Tibial artery (tissue), 4 donors: ENCODE data around the gene FCRL2.
"Not testable (repeated sequence)": the region's sequence is repeated elsewhere in the genome, so short reads cannot be mapped to it uniquely, and the experiment has no call there.

Experiments used
- DNase-seq, 2 donors: peaks; one replicate each; pipeline ENCODE4 v3.0.0-alpha.2; 2019
- H3K27ac ChIP-seq, 2 donors: fragments of 200-600 bp; sonication (generic) in 1 of 2; 1 replicate in 1 of 2; 2 replicates in 1 of 2; pipeline ENCODE4 v1.5.1; 2018 to 2019; ENCODE audit warnings: mild to moderate bottlenecking in 1 of 2
- H3K27me3 ChIP-seq, 2 donors: fragments of 200-600 bp; sonication (generic) in 1 of 2; one replicate each; pipeline versions ENCODE4 v1.5.1 to v1.6.0; 2016 to 2019
- H3K36me3 ChIP-seq, 3 donors: fragments of 200-600 bp; sonication (generic) in 2 of 3; one replicate each; pipeline ENCODE4 v1.5.1; 2016 to 2019; ENCODE audit warnings: mild to moderate bottlenecking in 2 of 3
- H3K4me1 ChIP-seq, 4 donors: fragments of 200-600 bp; sonication (generic) in 2 of 4; 1 replicate in 3 of 4; 2 replicates in 1 of 4; pipeline ENCODE4 v1.5.1; 2016 to 2019
- H3K4me3 ChIP-seq, 2 donors: fragments of 200-600 bp; sonication (generic) in 1 of 2; 1 replicate in 1 of 2; 2 replicates in 1 of 2; pipeline ENCODE4 v1.5.1; 2018 to 2019; ENCODE audit warnings: mild to moderate bottlenecking in 2 of 2
- H3K9me3 ChIP-seq, 3 donors: fragments of 200-600 bp; sonication (generic) in 1 of 3; one replicate each; pipeline ENCODE4 v1.5.1; 2016 to 2019
- CTCF ChIP-seq, 2 experiments: fragments of 200-600 bp in 1 of 2; fragments of 450-650 bp in 1 of 2; IDR thresholded peaks; one replicate each; pipeline ENCODE4 v1.5.1; 2017 to 2019; ENCODE audit warnings: antibody characterized with exemption in 2 of 2, mild to moderate bottlenecking in 1 of 2, moderate library complexity in 1 of 2
- intact Hi-C: fragments of 100-400 bp; cut with DNase I; formaldehyde crosslinking; loops from one replicate; pipeline ENCODE4 v1.15.0; 2023; ENCODE audit warnings: low total_unique reads

Gene FCRL2

GRCh38 chr1:157753611-157754010 lies 23.3 kb downstream of the FCRL2 start:
- no peak overlapping the region for H3K27ac ChIP-seq
- H3K36me3 ChIP-seq: no peaks in the 10 kb centered on the region
- intact Hi-C loops: no loop called here
- H3K4me3 ChIP-seq: no peak overlapping the region
- H3K4me1 ChIP-seq: no peaks in the 10 kb centered on the region
- TF ChIP-seq CTCF (IDR thresholded peaks at IDR 0.05): no peak
- H3K9me3 ChIP-seq: no peaks in the 10 kb centered on the region
- DNase-seq: no peak
- H3K27me3 ChIP-seq: no peaks in the 10 kb centered on the region

- Histone ChIP-seq H3K4me1 (no peaks in the 10 kb centered on the region), H3K36me3 (no peaks in the 10 kb centered on the region), H3K9me3 (no peaks in the 10 kb centered on the region), H3K27ac (no peak overlapping the region), H3K4me3 (no peak overlapping the region), H3K27me3 (no peaks in the 10 kb centered on the region)
- TF ChIP-seq CTCF (IDR thresholded peaks at IDR 0.05): no peak
- no peak for DNase-seq
- intact Hi-C loops: no loop called here
Measured at GRCh38 chr1:157751283-157751682, 25.6 kb downstream of the FCRL2 start.

- Histone ChIP-seq H3K36me3 (no peaks in the 10 kb centered on the region), H3K27ac (no peak overlapping the region), H3K4me3 (no peak overlapping the region), H3K4me1 (no peaks in the 10 kb centered on the region), H3K27me3 (no peaks in the 10 kb centered on the region), H3K9me3 (no peaks in the 10 kb centered on the region)
- intact Hi-C loops: no loop called here
- TF ChIP-seq CTCF (IDR thresholded peaks at IDR 0.05): no peak
- DNase-seq: no peak
Measured at GRCh38 chr1:157748262-157748817, 28.6 kb downstream of the FCRL2 start.

- intact Hi-C loops: no loop called here
- TF ChIP-seq CTCF (IDR thresholded peaks at IDR 0.05): no peak
- Histone ChIP-seq H3K4me1 (no peaks in the 10 kb centered on the region), H3K4me3 (no peak overlapping the region), H3K27me3 (no peaks in the 10 kb centered on the region), H3K27ac (no peak overlapping the region), H3K9me3 (no peaks in the 10 kb centered on the region), H3K36me3 (no peaks in the 10 kb centered on the region)
- DNase-seq: no peak
Measured at GRCh38 chr1:157739229-157739901, 37.6 kb downstream of the FCRL2 start.

GRCh38 chr1:157735991-157736390 lies 40.9 kb downstream of the FCRL2 start:
- DNase-seq, H3K4me3 ChIP-seq, H3K36me3 ChIP-seq, H3K4me1 ChIP-seq, H3K9me3 ChIP-seq, H3K27me3 ChIP-seq, intact Hi-C loops, H3K27ac ChIP-seq: not testable (repeated sequence)

- Histone ChIP-seq H3K4me1 (no peaks in the 10 kb centered on the region), H3K4me3 (no peak overlapping the region), H3K36me3 (no peaks in the 10 kb centered on the region), H3K27ac (no peak overlapping the region), H3K9me3 (no peaks in the 10 kb centered on the region), H3K27me3 (no peaks in the 10 kb centered on the region)
- TF ChIP-seq CTCF (IDR thresholded peaks at IDR 0.05): no peak
- no peak for DNase-seq
- intact Hi-C loops: no loop called here
Measured at GRCh38 chr1:157734321-157734720, 42.6 kb downstream of the FCRL2 start.
